Embryonic facial prominence (tissue), 1 donor: ENCODE measurements around the gene TAP1.
"Not testable (repeated sequence)": the region's sequence is repeated elsewhere in the genome, so short reads cannot be mapped to it uniquely, and the experiment has no call there.

ENCODE experiments used
- DNase-seq: peaks from one replicate; pipeline ENCODE4 v3.0.0-alpha.2; 2016; ENCODE audit errors: extremely low spot score

The TAP1 gene

DNA sequence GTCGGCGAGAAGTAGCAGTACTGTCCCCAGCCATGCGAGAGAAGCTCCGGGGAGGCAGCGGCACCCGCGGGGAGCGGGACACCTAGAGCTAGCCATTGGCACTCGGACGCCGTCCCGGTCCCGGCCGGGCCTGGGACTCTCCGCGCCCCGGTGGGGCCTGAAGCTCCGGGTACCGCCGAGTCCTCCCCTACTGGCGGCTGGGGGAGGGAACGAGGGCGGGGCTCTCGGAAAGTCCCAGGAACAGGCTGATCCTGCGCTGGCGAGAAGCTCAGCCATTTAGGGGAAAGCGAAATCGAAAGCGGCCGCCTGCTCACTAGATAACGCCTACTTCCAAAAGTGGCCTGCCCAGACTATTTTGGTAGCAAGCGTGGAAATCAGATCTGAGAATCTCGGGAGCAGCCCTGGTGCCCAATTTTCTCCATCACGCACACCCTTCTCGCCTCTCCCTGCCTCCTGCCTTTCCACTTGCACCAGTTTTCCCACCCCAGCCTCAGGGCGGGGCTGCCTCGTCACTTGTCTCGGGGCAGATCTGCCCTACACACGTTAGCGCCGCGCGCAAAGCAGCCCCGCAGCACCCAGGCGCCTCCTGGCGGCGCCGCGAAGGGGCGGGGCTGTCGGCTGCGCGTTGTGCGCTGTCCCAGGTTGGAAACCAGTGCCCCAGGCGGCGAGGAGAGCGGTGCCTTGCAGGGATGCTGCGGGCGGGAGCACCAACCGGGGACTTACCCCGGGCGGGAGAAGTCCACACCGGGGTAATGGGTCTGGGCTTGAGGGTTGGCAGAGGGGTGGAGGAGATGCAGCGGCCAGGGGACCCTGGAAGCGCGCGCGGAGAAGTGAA lies at the start of gene TAP1, which contains the start of gene PSMB9:
TAP1 (minus strand) TSS at position 164 of the 835 bp plus-strand sequence; CDS start at position 96, 68 bp downstream.
PSMB9 (plus strand) TSS at position 652 of the 835 bp plus-strand sequence; CDS start at position 690, 38 bp downstream.
- DNase-seq = peak; percentile 33

DNA sequence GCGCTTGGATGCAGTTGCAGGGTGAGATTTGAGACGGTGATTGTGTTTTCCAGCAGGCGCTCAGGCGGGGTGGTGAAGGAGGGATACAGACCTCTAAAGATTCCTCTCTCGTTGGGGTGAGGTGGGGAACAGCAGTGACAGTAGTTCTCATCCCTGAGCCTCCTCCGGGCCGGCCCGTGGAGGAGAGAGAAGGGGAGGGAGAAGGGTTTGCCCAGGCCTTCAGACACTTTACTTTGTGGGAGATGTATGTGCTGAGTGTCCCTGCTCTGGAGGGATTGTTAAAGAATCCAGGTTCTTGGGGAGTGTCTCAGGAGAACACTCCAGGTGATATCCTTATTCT lies 41.5 kb upstream of the TAP1 start:
- DNase-seq = no peak

DNA sequence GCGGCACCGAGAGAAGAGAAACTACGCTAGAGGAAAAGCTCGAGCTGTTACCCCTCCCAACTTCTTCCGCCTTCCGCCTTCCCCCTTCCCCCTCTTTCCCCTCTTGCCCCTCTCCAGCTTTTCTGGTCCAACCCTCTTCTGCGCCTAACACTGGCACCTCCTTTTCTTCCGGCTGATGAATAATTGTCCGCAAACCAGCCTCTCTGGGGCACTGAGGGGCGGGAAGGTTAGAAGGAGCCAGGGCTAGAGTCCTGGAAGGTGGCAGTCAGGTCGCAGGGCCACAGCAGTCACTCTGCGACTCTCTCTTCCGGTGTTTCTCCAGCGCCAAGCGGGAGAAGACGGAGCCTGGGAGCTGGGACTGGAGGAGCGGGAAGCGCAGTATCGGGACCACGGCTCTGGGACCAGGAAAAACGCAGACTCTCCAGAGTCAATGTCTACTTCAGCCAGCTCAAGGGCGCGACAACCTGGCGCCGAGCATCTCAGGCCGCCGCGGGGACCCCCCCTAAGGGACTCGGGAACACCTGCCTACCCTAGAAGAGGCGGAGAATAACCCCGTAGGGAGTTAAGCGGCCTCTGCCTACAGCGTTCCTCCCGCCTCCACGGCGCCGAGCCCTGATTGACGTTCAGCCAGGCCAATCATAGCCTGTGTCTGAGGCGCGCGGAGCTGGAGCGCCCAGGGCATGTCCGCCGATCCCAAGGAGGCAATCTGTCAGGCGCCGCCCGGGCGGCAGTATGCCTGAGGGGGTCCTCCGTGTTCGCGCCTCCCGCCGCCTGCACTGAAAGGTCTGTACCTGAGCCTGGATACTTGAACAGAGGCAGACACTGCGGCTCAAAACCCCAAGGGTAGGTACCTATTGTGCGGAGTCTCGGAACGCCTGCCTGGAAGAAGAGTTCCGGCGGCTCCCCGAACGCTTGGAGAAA lies 40.8 kb upstream of the TAP1 start:
- peak; percentile 62 for DNase-seq

GRCh38 chr6:32890831-32891230 lies 37.3 kb upstream of the TAP1 start:
- no peak for DNase-seq

DNA sequence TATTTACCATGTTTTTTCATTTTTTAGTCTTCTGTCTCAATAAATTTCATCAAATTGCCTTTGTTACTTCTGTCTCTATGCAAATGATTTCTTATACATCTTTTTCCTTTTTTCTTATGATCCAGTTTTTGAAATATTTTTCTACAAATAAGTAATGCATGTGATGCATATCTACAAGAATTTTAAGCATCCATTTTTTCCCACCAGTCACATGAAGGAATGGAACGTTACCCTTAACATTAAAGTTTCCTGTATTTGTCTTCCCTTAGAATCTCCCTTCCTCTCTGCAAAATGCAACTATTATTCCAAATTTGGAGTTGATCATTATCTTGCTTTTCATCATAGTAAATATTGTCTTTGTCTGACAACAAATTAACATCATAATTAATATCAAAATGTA lies 36.0 kb upstream of the TAP1 start:
- no peak for DNase-seq

DNA sequence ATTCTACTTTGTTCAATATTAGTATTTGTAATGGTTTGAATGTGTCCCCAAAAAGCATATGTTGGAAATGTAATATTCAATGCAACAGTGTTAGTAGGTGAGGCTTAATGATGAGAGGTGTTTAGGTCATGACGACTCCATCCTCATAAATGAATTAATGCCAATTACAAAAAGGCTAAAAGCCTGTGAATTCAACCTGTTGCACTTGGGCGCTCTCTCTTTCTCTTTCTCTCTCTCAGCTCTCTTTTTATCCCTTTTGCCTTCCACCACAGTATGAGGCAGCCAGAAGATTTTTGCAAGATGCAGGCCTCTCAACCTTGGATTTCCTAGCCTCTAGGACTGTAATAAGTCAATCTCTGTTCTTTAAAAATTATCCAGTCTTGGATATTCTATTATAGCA lies 35.1 kb upstream of the TAP1 start:
- DNase-seq = no peak

GRCh38 chr6:32887616-32888015 lies 34.1 kb upstream of the TAP1 start:
- DNase-seq = no peak

- no peak for DNase-seq
These were observed 33.3 kb upstream of the TAP1 start for GRCh38 chr6:32886681-32887383.

DNA sequence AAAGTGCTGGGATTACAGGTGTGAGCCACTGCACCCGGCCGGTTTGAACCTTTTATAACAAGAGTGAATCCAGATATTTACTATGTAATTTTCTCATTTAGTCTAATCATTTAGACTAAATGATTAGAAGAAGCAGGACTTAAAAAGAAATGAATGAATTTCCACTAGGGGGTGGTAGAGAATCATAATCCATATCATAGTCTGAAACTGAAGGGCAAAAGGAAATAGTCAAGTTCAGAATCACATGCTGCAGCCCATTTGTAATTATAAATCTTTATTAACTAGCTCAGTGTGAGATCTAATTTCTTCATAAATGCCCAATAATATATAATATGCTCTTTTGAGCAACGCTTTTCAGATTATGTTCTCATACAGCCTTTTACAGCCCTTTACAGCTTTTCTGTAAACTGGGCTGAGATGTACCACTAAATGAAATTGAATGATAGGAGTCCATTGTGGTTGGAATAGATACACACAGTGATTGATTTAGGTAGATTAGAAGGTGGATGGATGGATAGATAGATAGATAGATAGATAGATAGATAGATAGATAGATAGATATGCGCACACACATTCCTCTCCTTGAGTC lies 32.3 kb upstream of the TAP1 start:
- peak; percentile 57 for DNase-seq

DNA sequence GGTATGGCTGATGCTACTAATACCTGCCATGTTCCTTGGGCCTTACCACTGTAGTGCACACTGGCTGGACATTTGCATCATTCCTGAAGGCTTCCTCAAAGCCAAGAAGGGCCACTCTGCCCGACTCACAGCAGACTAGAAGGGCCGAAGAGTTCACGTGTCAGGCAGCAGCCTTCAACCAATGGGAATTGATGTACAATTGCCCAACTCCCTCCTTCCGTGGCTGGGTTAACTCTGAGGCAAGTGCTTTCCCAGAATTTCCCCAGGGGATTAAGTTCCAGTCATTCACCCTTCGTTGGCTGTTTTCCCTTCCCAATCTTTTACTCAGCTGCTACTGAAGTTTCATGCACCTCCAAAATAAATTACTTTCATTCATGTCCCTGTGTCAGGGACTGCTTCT lies 30.3 kb upstream of the TAP1 start:
- DNase-seq = no peak

GRCh38 chr6:32882879-32883250 lies 29.4 kb upstream of the TAP1 start:
- no peak for DNase-seq

DNA sequence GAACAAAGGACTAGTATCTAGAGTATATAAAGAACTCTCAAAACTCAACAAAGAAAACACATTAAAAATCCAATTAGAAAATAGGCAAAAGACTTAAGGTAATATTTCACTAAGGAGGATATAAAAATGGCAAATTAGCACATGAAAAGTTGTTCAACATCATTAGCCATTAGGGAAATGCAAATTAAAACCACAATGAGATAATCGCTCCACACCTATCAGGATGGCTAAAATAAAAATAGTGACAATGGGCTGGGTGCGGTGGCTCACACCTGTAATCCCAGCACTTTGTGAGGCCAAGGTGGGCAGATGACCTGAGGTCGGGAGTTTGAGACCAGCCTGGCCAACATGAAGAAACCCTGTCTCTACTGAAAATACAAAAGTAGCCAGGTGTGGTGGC lies 27.5 kb upstream of the TAP1 start:
- not testable (repeated sequence) for DNase-seq

- no peak for DNase-seq
These were observed 26.2 kb upstream of the TAP1 start for GRCh38 chr6:32879691-32880090.

DNA sequence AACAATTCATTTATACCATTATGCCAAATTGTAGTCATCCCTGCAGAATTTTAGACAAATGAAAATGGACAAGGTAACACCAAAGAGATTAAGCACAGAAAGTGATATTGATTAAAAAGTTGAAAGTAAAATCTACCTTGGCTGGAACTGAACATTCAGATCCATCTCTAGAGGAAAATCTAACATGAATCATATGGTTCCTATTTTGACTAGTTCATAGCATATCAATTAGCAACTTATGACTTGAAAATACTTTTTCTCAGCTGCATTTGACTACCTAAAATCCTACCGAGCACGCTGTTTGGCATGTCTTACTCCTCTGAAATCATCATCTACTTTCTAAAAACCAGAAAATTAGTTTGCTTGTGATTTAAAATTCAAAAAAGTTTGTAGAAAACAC lies 23.1 kb upstream of the TAP1 start:
- no peak for DNase-seq

DNA sequence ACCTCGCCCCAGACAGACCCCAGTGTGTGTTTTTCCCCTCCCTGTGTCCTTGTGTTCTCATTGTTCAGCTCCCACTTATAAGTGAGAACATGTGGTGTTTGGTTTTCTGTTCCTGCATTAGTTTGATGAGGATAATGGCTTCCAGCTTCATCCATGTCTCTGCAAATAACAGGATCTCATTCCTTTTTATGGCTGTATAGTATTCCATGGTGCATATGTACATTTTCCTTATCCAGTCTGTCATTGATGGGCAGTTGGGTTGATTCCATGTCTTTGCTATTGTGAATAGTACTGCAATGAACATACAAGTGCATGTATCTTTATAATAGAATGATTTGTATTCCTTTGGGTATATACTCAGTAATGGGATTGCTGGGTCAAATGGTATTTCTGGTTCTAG lies 20.4 kb upstream of the TAP1 start:
- not testable (repeated sequence) for DNase-seq

GRCh38 chr6:32868257-32868788 lies 14.8 kb upstream of the TAP1 start:
- no peak for DNase-seq

DNA sequence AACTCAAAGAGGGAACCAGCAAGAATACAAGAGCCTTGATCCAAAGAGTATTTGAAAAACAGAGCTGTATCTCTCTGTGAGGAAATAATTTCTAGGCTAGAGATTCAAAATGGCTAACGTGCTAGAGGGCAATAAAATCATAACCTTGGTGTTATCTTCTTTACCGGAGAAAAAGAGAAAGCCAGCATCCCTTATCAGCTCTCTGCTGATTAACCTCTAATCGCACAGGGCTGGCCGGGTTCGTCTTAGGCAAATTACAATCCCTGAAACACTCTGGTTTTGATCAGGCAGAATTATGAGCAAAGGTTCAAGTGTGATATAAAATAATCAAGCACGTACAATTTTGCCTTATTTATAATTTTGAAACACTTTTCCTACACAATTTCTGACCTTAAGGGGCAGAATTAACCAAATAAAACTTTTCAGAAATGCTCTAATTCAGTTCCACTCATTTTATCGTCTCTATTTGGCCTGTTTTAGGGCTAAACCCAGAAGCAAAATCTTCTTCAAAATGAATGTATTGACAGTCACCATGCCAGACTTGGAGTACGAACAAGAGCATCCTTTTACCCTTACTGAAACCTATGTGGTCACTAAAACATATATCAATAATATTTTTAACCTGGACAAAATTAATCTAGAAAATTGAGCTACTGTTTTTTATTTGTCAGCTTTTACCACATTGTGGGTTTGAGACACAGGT lies 14.2 kb upstream of the TAP1 start:
- DNase-seq = no peak

DNA sequence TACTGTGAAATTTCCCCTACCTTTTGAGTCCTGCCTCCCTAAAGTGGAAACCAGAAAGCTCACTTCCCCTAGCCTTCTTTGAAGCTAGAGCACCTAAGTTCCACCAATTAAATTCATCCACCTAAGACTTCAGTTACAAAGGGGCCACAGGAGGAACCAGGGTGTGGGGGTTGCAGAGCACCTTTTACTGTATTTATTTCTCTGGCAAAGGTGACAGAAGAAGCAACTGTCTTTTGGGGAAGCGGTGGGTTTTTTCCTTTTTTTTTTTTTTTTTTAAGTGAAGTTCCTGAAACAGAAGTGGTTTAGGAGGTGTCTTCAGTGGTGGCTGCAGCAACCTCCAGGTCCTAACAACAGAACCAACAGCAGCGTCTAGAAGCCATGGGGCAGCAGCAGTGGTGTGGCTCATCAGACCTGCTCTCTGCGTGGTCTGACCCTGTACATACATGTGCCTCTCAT lies 13.5 kb upstream of the TAP1 start:
- DNase-seq = no peak

- DNase-seq = no peak
These were observed 12.4 kb upstream of the TAP1 start for GRCh38 chr6:32865724-32866443.

- DNase-seq = no peak
These were observed 9.2 kb upstream of the TAP1 start for GRCh38 chr6:32862725-32863124.
